Muscle of leg (tissue), 16 donors: ENCODE measurements around the gene DHX16. TPM values are rescaled to one million over a fixed set of nuclear protein-coding genes. Genes with fewer than 3 reads are reported as not detected.
"Not testable (repeated sequence)": the region's sequence is repeated elsewhere in the genome, so short reads cannot be mapped to it uniquely, and the experiment has no call there.

Source experiments
- DNase-seq: peaks from one replicate; pipeline ENCODE4 v3.0.0; 2013
- H3K27ac ChIP-seq: one replicate; pipeline ENCODE4 v1.5.1; 2013; ENCODE audit warnings: mild to moderate bottlenecking, low read length, control low read depth
- H3K27me3 ChIP-seq: one replicate; pipeline ENCODE4 v1.6.1; 2013; ENCODE audit warnings: low read length; ENCODE audit not compliant: control insufficient read depth, insufficient read depth
- H3K36me3 ChIP-seq: one replicate; pipeline ENCODE4 v1.6.1; 2013; ENCODE audit warnings: low read length; ENCODE audit not compliant: control insufficient read depth, insufficient read depth
- H3K4me1 ChIP-seq: one replicate; pipeline ENCODE4 v1.6.1; 2013; ENCODE audit warnings: low read length; ENCODE audit not compliant: control insufficient read depth, insufficient read depth
- H3K4me3 ChIP-seq: one replicate; pipeline ENCODE4 v1.5.1; 2013; ENCODE audit warnings: low read length, control low read depth
- H3K9me3 ChIP-seq: replicated peaks from 2 replicates; pipeline ENCODE4 v1.6.1; 2013; ENCODE audit warnings: low read depth, low read length; ENCODE audit not compliant: control insufficient read depth
- WGBS: methylation state at CpG from one replicate; pipeline ENCODE4 v1.1.5; 2013; ENCODE audit warnings: missing lambda C conversion rate; ENCODE audit not compliant: insufficient coverage; 5-methylcytosine and 5-hydroxymethylcytosine counted together
- long read RNA-seq, 11 donors: transcript quantifications; one replicate each; lab custom pipeline, GENCODE V29; 2026
- polyA plus RNA-seq, 8 donors: library from polyadenylated mRNA; unstranded; fragments of 120-200 nt; gene quantifications; one replicate each; pipeline versions ENCODE4 v1.2.1 to v1.2.3, GENCODE V29; 2013; ENCODE audit warnings: inconsistent platforms in 1 of 8, low replicate concordance in 1 of 8; ENCODE audit not compliant: insufficient read length in 8 of 8, insufficient read depth in 1 of 8
- total RNA-seq: library from RNA; stranded (reverse); fragments of 120-200 nt; gene quantifications from one replicate; pipeline ENCODE4 v1.2.4, GENCODE V29; 2013

The DHX16 gene
- total RNA-seq (18.6 TPM), polyA plus RNA-seq (10 to 100 TPM; 22.1 to 29.1 (median 24.5) TPM)
- long read RNA-seq, donor 1 = 0 reads
- long read RNA-seq, donor 2 = 0 reads
- long read RNA-seq, donor 3, partial matches to known transcripts = 0 of 2 reads
- long read RNA-seq, donor 3, other reads (novel, unspliced or antisense) = 0 of 2 reads
- long read RNA-seq, donor 4, partial matches to known transcripts = 60 of 407 reads
- long read RNA-seq, donor 4, other reads (novel, unspliced or antisense) = 346 of 407 reads
- long read RNA-seq, donor 5, transcript DHX16-202 (20 exons, 3,445 nt) = major isoform, 6 of 6 reads
- long read RNA-seq, donor 5, partial matches to known transcripts = 0 of 6 reads
- long read RNA-seq, donor 5, other reads (novel, unspliced or antisense) = 0 of 6 reads
- long read RNA-seq, donor 6, partial matches to known transcripts = 0 of 2 reads
- long read RNA-seq, donor 6, other reads (novel, unspliced or antisense) = 0 of 2 reads
- long read RNA-seq, donor 7, partial matches to known transcripts = 0 of 3 reads
- long read RNA-seq, donor 7, other reads (novel, unspliced or antisense) = 0 of 3 reads
- long read RNA-seq, donor 8, partial matches to known transcripts = 0 of 1 reads
- long read RNA-seq, donor 8, other reads (novel, unspliced or antisense) = 0 of 1 reads
- long read RNA-seq, donor 9, partial matches to known transcripts = 96 of 491 reads
- long read RNA-seq, donor 9, other reads (novel, unspliced or antisense) = 395 of 491 reads
- long read RNA-seq, donor 10, partial matches to known transcripts = 0 of 1 reads
- long read RNA-seq, donor 10, other reads (novel, unspliced or antisense) = 0 of 1 reads
- long read RNA-seq, donor 11, partial matches to known transcripts = 65 of 431 reads
- long read RNA-seq, donor 11, other reads (novel, unspliced or antisense) = 364 of 431 reads

GRCh38 chr6:30672445-30673253 is at the start of gene DHX16:
TSS of gene DHX16 (minus strand) at chr6:30673006. CDS start at chr6:30672841, 165 bp downstream.
- Histone ChIP-seq H3K9me3 (no peaks in the 10 kb centered on the region), H3K27ac (peak within 1 kb of the TSS; percentile 48), H3K27me3 (no peaks in the 10 kb centered on the region), H3K36me3 (peaks cover 47% of the 10 kb centered on the region), H3K4me1 (peaks cover 10% of the 10 kb centered on the region), H3K4me3 (peak within 1 kb of the TSS; percentile 74)
- peak; percentile 99 for DNase-seq
- WGBS = under 1% methylated on average over 45 of the region's 57 CpGs

- peaks cover 28% of the 10 kb centered on the region for H3K4me1 ChIP-seq
- H3K36me3 ChIP-seq = peaks cover 46% of the 10 kb centered on the region
- DNase-seq, H3K27me3 ChIP-seq, H3K9me3 ChIP-seq: not testable (repeated sequence)
- peak overlapping the region; percentile 91 for H3K4me3 ChIP-seq
- WGBS = 0% methylated on average over 7 of the region's 10 CpGs
- peak overlapping the region; percentile 97 for H3K27ac ChIP-seq
Measured at GRCh38 chr6:30722025-30722279, 49.1 kb upstream of the DHX16 start.

GRCh38 chr6:30721198-30722024 is 48.6 kb upstream of the DHX16 start:
- no peaks in the 10 kb centered on the region for H3K9me3 ChIP-seq
- H3K4me3 ChIP-seq = peak overlapping the region; percentile 91
- under 1% methylated on average over 57 of the region's 71 CpGs for WGBS
- DNase-seq = peak; percentile 97
- H3K36me3 ChIP-seq = peaks cover 46% of the 10 kb centered on the region
- peak overlapping the region; percentile 97 for H3K27ac ChIP-seq
- H3K4me1 ChIP-seq = peaks cover 33% of the 10 kb centered on the region
- H3K27me3 ChIP-seq = no peaks in the 10 kb centered on the region

GRCh38 chr6:30720738-30721197 is 48.0 kb upstream of the DHX16 start:
- WGBS = 0% methylated on average over 24 of the region's 29 CpGs
- Histone ChIP-seq H3K4me1 (peaks cover 32% of the 10 kb centered on the region), H3K9me3 (no peaks in the 10 kb centered on the region), H3K27me3 (no peaks in the 10 kb centered on the region), H3K4me3 (peak overlapping the region; percentile 91), H3K36me3 (peaks cover 42% of the 10 kb centered on the region), H3K27ac (peak overlapping the region; percentile 97)
- DNase-seq = peak; percentile 83

GRCh38 chr6:30719791-30720737 is 47.3 kb upstream of the DHX16 start, which contains the start of gene TUBB:
TSS of gene TUBB (plus strand) at chr6:30720352. CDS start at chr6:30720507, 155 bp downstream.
- no peaks in the 10 kb centered on the region for H3K9me3 ChIP-seq
- DNase-seq = peak; percentile 100
- H3K27ac ChIP-seq = peak within 1 kb of the TSS; percentile 99
- no peaks in the 10 kb centered on the region for H3K27me3 ChIP-seq
- WGBS = under 1% methylated on average over 35 of the region's 38 CpGs
- peak within 1 kb of the TSS; percentile 91 for H3K4me3 ChIP-seq
- H3K4me1 ChIP-seq = peaks cover 32% of the 10 kb centered on the region
- H3K36me3 ChIP-seq = peaks cover 35% of the 10 kb centered on the region

GRCh38 chr6:30719356-30719755 is 46.5 kb upstream of the DHX16 start:
- Histone ChIP-seq H3K27me3 (no peaks in the 10 kb centered on the region), H3K36me3 (peaks cover 35% of the 10 kb centered on the region), H3K27ac (peak overlapping the region; percentile 99), H3K9me3 (no peaks in the 10 kb centered on the region), H3K4me3 (peak overlapping the region; percentile 91), H3K4me1 (peaks cover 29% of the 10 kb centered on the region)
- DNase-seq = no peak
- 34% methylated on average over 4 of the region's 8 CpGs for WGBS

GRCh38 chr6:30717845-30718720 is 45.3 kb upstream of the DHX16 start:
- not testable (repeated sequence) for DNase-seq, H3K9me3 ChIP-seq, H3K27me3 ChIP-seq
- WGBS = 98% methylated on average over 14 of the region's 37 CpGs
- Histone ChIP-seq H3K4me3 (peak overlapping the region; percentile 57), H3K27ac (peak overlapping the region; percentile 99), H3K36me3 (peaks cover 34% of the 10 kb centered on the region), H3K4me1 (peaks cover 27% of the 10 kb centered on the region)
